ENCODE data around the gene BNIP5.

BNIP5 gene

DNA sequence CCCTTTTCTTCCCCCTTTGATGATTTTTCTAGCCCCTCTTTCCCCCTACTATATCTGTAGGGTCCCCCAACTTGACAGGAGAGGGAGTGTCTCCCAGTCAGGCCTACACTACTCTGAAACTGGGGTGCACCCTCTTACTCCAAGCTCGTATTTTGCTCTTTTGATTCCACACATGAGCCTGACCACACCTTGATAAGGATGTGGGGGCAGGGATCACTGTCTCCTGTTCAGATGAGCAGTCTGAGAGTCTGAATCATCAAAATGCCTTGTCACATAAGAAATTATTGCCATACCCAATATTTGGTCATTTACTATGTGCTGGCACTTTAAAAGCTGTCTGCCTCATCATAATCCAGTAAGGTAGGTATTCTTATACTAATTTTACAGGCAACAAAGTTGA lies 50.9 kb downstream of the BNIP5 start:
- Mint-ChIP-seq H3K4me3 (no peak overlapping the region), H3K27ac (no peak overlapping the region), H3K27me3 (peaks cover 43% of the 10 kb centered on the region), H3K4me1 (ENCODE audit: low read depth) (no peaks in the 10 kb centered on the region), H3K9me3 (no peaks in the 10 kb centered on the region), H3K36me3 (ENCODE audit: low read depth) (no peaks in the 10 kb centered on the region)

DNA sequence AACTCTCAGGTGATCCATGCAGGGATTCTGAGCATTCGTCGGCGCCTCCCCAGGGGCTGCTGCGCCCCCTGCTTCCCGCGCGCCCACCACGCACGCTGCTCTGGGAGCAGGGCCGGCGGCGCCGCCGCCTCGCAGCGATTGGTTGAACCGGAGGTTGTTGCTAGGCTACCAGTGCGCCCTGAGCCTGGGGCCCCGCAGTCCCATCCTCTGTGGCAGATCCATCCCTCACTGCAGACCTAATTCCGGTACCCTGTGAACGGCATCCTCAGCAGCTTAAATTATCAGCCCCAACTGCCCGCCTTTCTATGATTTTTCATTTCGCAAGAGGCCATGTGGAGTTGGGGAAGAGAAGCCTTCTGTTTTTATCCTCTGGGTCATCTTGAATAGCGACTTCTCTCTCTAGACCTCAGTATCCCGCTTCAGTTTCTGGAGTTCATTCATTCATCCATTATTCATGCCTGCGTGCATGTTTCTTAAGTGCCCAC lies 51.5 kb downstream of the BNIP5 start:
- no peaks in the 10 kb centered on the region for H3K9me3 Mint-ChIP-seq
- H3K4me1 Mint-ChIP-seq (ENCODE audit: low read depth), result no peaks in the 10 kb centered on the region
- H3K27me3 Mint-ChIP-seq, result peaks cover 43% of the 10 kb centered on the region
- no peak overlapping the region for H3K27ac Mint-ChIP-seq
- no peak overlapping the region for H3K4me3 Mint-ChIP-seq
- no peaks in the 10 kb centered on the region for H3K36me3 Mint-ChIP-seq (ENCODE audit: low read depth)

DNA sequence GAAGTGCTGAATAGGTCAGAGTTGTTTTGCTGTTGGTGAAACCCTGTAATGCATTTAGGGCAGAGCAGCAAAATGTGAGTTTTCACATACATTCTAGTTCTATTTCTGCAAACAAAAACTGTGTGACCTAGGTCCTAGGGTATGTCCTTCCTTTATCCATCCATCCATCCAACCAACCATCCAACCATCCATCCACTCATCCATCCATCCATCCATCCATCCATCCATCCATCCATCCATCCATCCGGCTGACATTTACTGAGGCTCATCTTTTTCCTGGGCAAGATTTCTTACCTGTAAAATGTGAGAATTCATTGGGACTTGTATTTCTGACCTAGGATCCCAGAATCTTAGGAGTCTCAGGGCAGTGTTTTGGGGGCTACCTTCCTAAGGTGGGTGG lies 52.3 kb downstream of the BNIP5 start:
- Mint-ChIP-seq H3K9me3 (no peaks in the 10 kb centered on the region), H3K4me3 (no peak overlapping the region), H3K27me3 (peaks cover 43% of the 10 kb centered on the region), H3K36me3 (ENCODE audit: low read depth) (no peaks in the 10 kb centered on the region), H3K4me1 (ENCODE audit: low read depth) (no peaks in the 10 kb centered on the region), H3K27ac (no peak overlapping the region)

DNA sequence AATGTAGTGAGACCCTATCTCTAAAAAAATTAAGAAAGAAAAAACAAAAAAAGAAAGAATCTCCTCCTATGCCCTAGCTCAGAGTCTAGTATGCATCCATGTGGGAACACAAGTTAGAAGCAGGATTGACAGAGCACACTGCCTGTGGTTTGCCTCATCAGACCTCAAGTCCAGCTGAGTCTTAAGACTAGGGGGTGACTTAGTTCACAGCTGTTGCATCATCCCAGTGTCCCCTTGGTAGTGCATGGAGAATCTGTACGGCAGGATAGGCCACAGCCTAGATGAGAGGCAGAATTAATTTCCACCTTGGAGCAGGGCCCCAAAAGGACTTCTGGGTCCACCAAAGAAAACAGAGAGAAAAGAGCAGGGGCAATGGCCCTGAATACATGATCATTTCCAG lies 53.1 kb downstream of the BNIP5 start:
- H3K27ac Mint-ChIP-seq, result no peak overlapping the region
- H3K4me3 Mint-ChIP-seq, result no peak overlapping the region
- H3K9me3 Mint-ChIP-seq, result no peaks in the 10 kb centered on the region
- no peaks in the 10 kb centered on the region for H3K36me3 Mint-ChIP-seq (ENCODE audit: low read depth)
- peaks cover 43% of the 10 kb centered on the region for H3K27me3 Mint-ChIP-seq
- no peaks in the 10 kb centered on the region for H3K4me1 Mint-ChIP-seq (ENCODE audit: low read depth)

DNA sequence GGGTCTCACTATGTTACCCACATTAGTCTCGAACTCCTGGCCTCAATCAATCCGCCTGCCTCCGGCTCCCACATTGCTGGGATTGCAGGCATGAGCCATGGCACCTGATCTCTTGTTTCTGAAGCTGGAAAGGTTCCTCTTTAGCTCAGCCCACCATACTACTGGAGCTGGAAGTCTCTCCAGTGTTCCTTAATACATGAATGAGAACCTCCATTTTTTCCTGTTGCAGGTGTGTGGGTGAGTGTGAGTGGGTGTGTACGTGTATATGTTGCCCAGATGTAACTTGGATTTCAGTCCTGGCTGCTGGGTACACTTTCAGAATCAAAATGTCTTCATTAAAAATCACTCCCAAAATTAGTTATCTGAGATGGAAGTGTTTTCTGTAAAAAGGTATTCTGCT lies 55.7 kb downstream of the BNIP5 start:
- Mint-ChIP-seq H3K27me3 (peaks cover 39% of the 10 kb centered on the region), H3K4me1 (ENCODE audit: low read depth) (no peaks in the 10 kb centered on the region), H3K27ac (no peak overlapping the region), H3K36me3 (ENCODE audit: low read depth) (no peaks in the 10 kb centered on the region), H3K9me3 (no peaks in the 10 kb centered on the region), H3K4me3 (no peak overlapping the region)

DNA sequence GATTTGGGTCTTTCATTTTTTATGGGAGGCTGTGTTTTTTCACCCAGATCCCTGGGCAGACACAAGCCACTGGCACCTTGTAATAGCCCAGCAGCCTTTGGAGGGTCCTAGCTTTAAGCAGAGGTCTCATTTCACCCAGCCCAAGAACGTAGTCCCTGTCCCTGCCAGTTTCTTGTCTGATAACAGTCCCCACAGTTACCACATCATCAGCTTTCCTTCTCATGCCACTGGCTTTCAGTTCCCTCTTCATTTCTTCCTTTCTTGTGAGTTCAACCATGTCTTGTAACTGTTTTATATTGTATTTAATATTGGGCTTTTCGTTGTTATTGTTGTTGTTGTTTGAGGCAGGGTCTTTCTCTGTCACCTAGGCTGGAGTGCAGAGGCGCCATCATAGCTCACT lies 56.2 kb downstream of the BNIP5 start:
- no peaks in the 10 kb centered on the region for H3K9me3 Mint-ChIP-seq
- peaks cover 37% of the 10 kb centered on the region for H3K27me3 Mint-ChIP-seq
- no peak overlapping the region for H3K27ac Mint-ChIP-seq
- H3K4me1 Mint-ChIP-seq (ENCODE audit: low read depth), result no peaks in the 10 kb centered on the region
- H3K4me3 Mint-ChIP-seq, result no peak overlapping the region
- no peaks in the 10 kb centered on the region for H3K36me3 Mint-ChIP-seq (ENCODE audit: low read depth)

DNA sequence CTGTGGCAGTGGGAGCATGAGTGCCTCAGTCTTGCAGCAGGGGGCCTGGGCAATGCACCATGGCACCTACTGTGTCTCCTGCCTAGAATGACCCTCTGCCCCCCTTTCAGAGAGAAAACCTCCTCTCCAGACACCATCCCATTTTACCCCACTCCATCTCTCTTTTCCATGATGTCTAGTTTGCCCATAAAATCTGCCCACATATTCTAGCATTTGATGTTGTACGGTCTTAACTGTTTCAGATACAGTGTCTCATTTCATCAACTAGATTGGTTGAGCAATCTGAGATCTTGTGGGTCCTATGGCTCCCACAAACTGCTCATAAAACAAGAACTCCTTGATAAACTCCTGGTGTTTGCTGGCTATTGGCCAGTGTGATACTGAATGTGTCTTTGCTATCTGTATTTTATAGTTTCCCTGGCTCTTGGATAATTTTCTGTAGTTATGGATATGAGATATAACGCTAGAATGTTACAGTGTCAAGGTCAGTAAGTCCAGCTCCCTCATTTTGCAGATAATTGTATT lies 58.7 kb downstream of the BNIP5 start:
- peaks cover 27% of the 10 kb centered on the region for H3K27me3 Mint-ChIP-seq

DNA sequence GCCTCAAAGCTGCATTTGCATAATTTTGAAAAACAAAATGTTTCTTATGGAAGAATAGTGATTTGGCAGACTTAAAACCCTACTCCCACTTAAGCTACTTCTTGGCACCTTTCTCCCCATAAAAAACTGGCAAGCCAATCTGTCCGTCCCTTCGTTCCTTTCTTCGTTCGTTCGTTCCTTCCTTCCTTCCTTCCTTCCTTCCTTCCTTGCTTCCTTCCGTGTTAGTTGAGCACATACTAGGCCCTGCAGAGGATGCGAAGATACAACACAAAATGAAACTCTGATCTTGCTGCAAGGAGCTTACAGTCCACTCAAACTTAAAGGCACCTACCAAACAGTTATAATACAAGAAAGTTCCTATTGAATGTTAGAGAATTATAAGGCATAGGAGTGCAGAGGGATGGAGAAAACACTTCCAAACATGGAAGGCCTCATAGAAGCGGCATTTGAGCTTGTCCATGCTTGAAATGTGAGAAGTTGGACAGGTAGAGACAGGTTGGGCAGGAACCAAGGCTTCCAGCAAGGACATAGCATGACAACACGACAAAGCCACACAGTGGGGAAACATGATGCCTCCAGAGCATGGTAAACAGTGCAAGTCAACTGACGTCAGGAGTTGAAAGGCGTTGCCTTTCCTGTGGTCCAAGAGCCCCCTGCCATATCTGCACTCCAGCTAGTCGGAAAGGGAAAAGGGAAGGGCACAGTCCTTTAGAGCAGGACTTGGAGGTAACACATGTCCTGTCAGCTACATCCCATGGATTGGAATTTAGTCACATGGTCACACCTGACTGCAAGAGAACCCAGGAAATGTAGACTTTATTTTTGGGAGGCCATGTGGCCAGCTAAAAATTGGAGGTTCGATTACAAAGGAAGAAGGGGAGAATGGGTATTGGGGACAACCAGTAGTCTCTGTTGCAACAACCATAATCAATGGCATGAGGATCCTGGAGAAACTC lies 59.8 kb downstream of the BNIP5 start:
- H3K27me3 Mint-ChIP-seq, result peaks cover 27% of the 10 kb centered on the region
- H3K9me3 Mint-ChIP-seq, result no peaks in the 10 kb centered on the region
- no peak overlapping the region for H3K4me3 Mint-ChIP-seq
- no peaks in the 10 kb centered on the region for H3K4me1 Mint-ChIP-seq (ENCODE audit: low read depth)
- H3K36me3 Mint-ChIP-seq (ENCODE audit: low read depth), result no peaks in the 10 kb centered on the region
- no peak overlapping the region for H3K27ac Mint-ChIP-seq

More for the DNA sequence above, 58.7 kb downstream of the BNIP5 start:
- Mint-ChIP-seq H3K36me3 (ENCODE audit: low read depth) (no peaks in the 10 kb centered on the region), H3K27ac (no peak overlapping the region), H3K9me3 (no peaks in the 10 kb centered on the region), H3K4me1 (ENCODE audit: low read depth) (no peaks in the 10 kb centered on the region), H3K4me3 (no peak overlapping the region)

DNA sequence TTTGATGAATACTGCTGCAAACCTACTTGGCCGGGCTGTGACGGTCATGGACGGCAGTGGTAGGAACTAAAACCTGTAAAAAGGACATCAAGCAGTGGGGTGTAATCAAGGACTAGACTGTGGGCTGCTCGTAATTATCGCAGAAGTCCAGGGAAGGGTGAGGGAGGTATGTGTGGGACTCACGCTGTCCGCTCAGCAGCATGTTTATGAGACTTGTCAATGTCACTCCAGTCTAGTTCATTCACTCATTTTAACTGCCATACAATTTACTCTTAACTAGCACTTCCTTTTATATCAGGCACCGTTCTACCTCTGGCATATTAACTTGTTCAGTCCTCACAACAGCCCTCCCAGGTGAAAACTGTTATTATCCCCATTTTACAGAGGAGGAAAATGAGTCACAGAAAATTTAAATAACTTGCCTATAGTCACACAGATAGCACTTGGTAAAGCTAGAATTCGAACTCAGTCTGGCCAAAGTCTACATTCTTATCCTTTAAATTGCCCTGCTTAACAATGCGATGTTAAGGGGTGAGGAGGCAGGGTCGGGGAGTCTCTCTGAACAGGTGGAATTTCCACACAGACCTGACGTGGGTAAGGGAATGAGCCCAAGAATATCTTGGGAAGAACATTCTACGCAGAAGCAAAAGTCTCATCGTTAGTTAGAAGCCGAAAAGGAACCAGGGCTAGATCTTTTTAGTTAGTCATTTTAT lies 62.7 kb downstream of the BNIP5 start:
- H3K4me1 Mint-ChIP-seq (ENCODE audit: low read depth), result no peaks in the 10 kb centered on the region
- H3K9me3 Mint-ChIP-seq, result no peaks in the 10 kb centered on the region
- H3K27ac Mint-ChIP-seq, result no peak overlapping the region
- no peak overlapping the region for H3K4me3 Mint-ChIP-seq
- no peaks in the 10 kb centered on the region for H3K36me3 Mint-ChIP-seq (ENCODE audit: low read depth)
- H3K27me3 Mint-ChIP-seq, result peaks cover 22% of the 10 kb centered on the region

DNA sequence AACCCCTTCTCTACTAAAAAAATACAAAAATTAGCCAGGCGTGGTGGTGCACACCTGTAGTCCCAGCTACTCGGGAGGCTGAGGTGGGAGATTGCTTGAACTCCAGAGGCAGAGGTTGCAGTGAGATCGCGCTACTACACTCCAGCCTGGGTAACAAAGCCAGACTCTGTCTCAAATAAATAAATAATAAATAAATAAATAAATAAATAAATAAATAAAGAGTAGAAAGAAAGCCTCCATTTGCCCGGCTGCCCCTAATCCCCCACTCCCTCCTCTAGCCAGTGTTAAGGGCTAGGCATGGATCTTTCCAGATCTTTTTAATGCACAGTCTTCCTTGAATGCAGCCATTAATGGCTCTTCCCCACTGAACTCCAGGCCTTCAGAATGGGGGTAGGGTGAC lies 63.6 kb downstream of the BNIP5 start:
- Mint-ChIP-seq H3K9me3 (no peaks in the 10 kb centered on the region), H3K27ac (no peak overlapping the region), H3K4me3 (no peak overlapping the region), H3K27me3 (peaks cover 22% of the 10 kb centered on the region), H3K4me1 (ENCODE audit: low read depth) (no peaks in the 10 kb centered on the region), H3K36me3 (ENCODE audit: low read depth) (no peaks in the 10 kb centered on the region)

DNA sequence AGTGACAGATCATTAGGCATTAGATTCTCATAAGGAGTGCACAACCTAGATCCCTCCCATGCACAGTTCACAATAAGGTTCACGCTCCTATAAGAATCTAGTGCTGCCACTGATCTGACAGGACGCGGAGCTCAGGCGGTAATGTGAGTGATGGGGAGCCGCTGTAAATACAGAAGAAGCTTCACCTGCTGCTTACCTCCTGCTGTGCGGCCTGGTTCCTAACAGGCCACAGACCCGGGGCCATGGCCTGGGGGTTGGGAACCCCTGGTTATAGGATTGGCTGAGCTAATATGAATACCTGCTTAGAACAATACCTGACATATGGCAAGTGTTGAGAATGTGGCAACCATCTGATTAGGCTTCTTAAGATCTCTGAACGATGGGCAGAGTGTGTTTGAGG lies 64.5 kb downstream of the BNIP5 start:
- H3K36me3 Mint-ChIP-seq (ENCODE audit: low read depth), result no peaks in the 10 kb centered on the region
- no peak overlapping the region for H3K27ac Mint-ChIP-seq
- H3K4me3 Mint-ChIP-seq, result no peak overlapping the region
- H3K4me1 Mint-ChIP-seq (ENCODE audit: low read depth), result no peaks in the 10 kb centered on the region
- no peaks in the 10 kb centered on the region for H3K9me3 Mint-ChIP-seq
- peaks cover 22% of the 10 kb centered on the region for H3K27me3 Mint-ChIP-seq

DNA sequence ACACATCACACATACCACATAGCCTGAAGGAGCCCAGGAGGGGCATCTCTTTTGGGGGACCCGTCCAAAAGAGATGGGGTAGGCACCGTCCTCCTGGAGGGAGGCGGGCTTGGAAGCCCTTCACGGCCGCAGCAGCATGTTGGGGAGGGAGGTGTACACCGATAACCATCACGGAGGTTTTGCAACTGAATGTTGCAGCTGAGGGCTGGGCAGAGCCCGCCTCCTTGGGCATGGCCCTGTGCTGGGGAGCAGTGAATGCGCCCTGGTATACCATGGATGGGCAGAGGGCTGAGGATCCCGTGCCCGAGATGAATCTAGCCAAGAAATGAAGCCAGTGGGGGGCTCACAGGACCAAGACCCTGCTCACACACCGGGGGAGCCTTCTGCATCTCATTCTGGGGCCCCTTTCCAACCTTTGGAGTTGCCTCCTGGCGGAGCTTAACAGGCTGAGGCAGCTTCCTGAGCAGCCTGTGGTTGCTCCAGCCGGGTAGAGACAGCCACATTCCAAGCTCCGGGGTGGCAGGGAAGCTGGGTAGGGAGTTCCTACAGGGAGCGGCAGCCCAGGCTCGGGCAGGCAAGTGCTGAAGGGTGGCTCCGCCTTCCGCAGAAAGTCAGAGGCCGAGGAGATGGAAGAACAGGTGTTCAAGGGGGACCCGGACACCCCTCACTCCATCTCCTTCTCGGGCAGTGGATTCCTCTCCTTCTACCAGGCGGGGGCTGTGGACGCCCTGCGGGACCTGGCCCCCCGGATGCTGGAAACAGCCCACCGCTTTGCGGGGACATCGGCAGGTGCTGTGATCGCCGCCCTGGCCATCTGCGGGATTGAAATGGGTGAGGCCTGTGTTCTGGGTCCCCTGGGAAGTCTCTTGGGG lies 66.6 kb downstream of the BNIP5 start, which contains the start of gene PNPLA1:
Gene PNPLA1, plus strand, starts transcription at position 227 of the 872 bp plus-strand sequence. Its CDS starts 400 bp downstream, at position 627.
- Mint-ChIP-seq H3K9me3 (peaks cover 6% of the 10 kb centered on the region), H3K4me3 (no peak within 1 kb of the TSS), H3K27me3 (peaks cover 15% of the 10 kb centered on the region), H3K4me1 (ENCODE audit: low read depth) (no peaks in the 10 kb centered on the region), H3K27ac (no peak within 1 kb of the TSS), H3K36me3 (ENCODE audit: low read depth) (no peaks in the 10 kb centered on the region)

DNA sequence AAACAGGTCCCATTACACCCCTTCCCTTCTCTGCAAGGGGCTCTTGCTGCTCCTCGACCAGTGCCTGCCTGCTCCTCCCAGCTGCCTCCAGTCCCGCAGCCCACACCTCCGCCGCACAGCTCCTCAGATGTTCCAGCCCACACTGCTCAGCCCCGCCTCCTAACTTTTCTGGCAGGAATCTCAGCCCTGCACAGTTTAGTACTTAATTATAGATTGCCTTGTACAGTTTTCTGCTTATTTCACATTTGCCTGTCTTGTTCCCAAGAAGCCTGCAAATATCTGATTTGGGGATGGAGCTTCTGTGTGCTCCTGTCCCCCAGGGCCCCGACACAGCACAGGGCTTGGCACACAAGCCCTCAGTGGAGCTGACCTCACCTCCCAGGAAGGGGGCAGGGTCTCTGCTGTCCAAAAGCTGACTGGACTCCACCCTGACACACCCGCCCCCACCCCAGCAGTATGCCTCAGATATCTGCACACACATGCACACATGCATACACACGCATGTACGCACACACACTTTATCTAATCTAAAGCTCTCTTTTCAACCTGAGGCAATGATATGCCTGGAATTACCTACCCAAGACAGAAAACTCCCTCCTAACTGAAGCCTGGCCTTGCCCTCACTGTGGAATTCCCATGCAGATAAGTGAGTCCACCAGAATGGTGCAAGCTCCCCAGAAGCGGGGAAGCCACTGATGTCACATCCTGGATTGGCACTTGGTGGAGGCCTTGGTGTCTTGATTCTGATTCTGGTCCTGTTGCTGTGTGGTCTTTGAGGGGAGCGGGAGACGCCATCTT lies 68.0 kb downstream of the BNIP5 start:
- H3K27me3 Mint-ChIP-seq, result peaks cover 10% of the 10 kb centered on the region
- no peaks in the 10 kb centered on the region for H3K4me1 Mint-ChIP-seq (ENCODE audit: low read depth)
- no peak overlapping the region for H3K27ac Mint-ChIP-seq
- no peak overlapping the region for H3K4me3 Mint-ChIP-seq
- no peaks in the 10 kb centered on the region for H3K36me3 Mint-ChIP-seq (ENCODE audit: low read depth)
- peaks cover 6% of the 10 kb centered on the region for H3K9me3 Mint-ChIP-seq

All from stimulated activated naive CD8-positive, alpha-beta T cell treated with anti-CD3 and anti-CD28 coated beads, Interleukin-15, Interleukin-2, amounts not matched to agents 100 ng/mL and 50 ng/mL, for 24 hours (primary cell).